GM19452 (cell line): ENCODE data around the gene FBXO31.
A peak's percentile ranks its signal among the peaks of the same experiment; 100 is the strongest.
"Not testable (repeated sequence)": the region's sequence is repeated elsewhere in the genome, so short reads cannot be mapped to it uniquely, and the experiment has no call there.

ENCODE experiments used
- ATAC-seq: cut with Tn5 transposase; IDR thresholded peaks from one replicate; pipeline ENCODE4 v1.9.1; 2021; ENCODE audit not compliant: unreplicated experiment

FBXO31 gene

GRCh38 chr16:87411375-87412271 lies 28.0 kb upstream of the FBXO31 start:
- ATAC-seq, result no peak

- ATAC-seq, result no peak
Observed at GRCh38 chr16:87410968-87411367, 27.4 kb upstream of the FBXO31 start.

GRCh38 chr16:87410530-87410929 lies 27.0 kb upstream of the FBXO31 start:
- ATAC-seq, result no peak

- no peak for ATAC-seq
Observed at GRCh38 chr16:87409781-87410180, 26.2 kb upstream of the FBXO31 start.

GRCh38 chr16:87409153-87409552 lies 25.6 kb upstream of the FBXO31 start:
- no peak for ATAC-seq

- ATAC-seq, result no peak
Observed at GRCh38 chr16:87407511-87408112, 24.0 kb upstream of the FBXO31 start.

GRCh38 chr16:87406495-87407088 lies 23.0 kb upstream of the FBXO31 start:
- ATAC-seq, result no peak

GRCh38 chr16:87404764-87405625 lies 21.4 kb upstream of the FBXO31 start:
- no peak for ATAC-seq

- ATAC-seq, result no peak
Observed at GRCh38 chr16:87395181-87395842, 11.7 kb upstream of the FBXO31 start.

GRCh38 chr16:87393680-87394055 lies 10.1 kb upstream of the FBXO31 start:
- ATAC-seq, result no peak

GRCh38 chr16:87392821-87393679 lies 9.5 kb upstream of the FBXO31 start:
- ATAC-seq, result no peak

GRCh38 chr16:87391950-87392820 lies 8.6 kb upstream of the FBXO31 start, which contains the start of gene MAP1LC3B:
Gene MAP1LC3B (plus strand): TSS chr16:87392336. CDS start chr16:87392428, 92 bp downstream.
- ATAC-seq, result peak; percentile 56

GRCh38 chr16:87391324-87391949 lies 7.9 kb upstream of the FBXO31 start:
- no peak for ATAC-seq

GRCh38 chr16:87390641-87391323 lies 7.2 kb upstream of the FBXO31 start:
- ATAC-seq, result no peak

- not testable (repeated sequence) for ATAC-seq
Observed at GRCh38 chr16:87389914-87390313, 6.3 kb upstream of the FBXO31 start.

- no peak for ATAC-seq
Observed at GRCh38 chr16:87389245-87389644, 5.7 kb upstream of the FBXO31 start.

GRCh38 chr16:87388818-87389134 lies 5.2 kb upstream of the FBXO31 start:
- no peak for ATAC-seq
